K562 (cell line): Measurements from ENCODE around the gene RCOR3. TPM values are rescaled to one million over a fixed set of nuclear protein-coding genes. Genes with fewer than 3 reads are reported as not detected.
A peak's percentile ranks its signal among the peaks of the same experiment; 100 is the strongest.

ENCODE experiments used
- ADNP ChIP-seq: fragments of 200-800 bp; sonication (Bioruptor generic); IDR thresholded peaks from 2 replicates; pipeline ENCODE4 v1.6.1; 2016; ENCODE audit warnings: missing genetic modification characterization, missing compliant biosample characterization
- CREM ChIP-seq: IDR thresholded peaks from 2 replicates; pipeline ENCODE4 v1.6.1; 2014; ENCODE audit warnings: antibody characterized with exemption, low read depth
- CTBP1 ChIP-seq: fragments of 450-650 bp; IDR thresholded peaks from 2 replicates; pipeline ENCODE4 v1.6.1; 2016; ENCODE audit warnings: borderline replicate concordance
- EGR1 ChIP-seq: fragments of 450-650 bp; conservative IDR thresholded peaks from 2 replicates; pipeline ENCODE4 v1.6.1; 2017; ENCODE audit warnings: mild to moderate bottlenecking
- FOXA1 ChIP-seq: fragments of 450-650 bp; IDR thresholded peaks from 2 replicates; pipeline ENCODE4 v1.6.1; 2016; ENCODE audit warnings: mild to moderate bottlenecking, borderline replicate concordance
- FOXM1 ChIP-seq, 2 experiments: fragments of 450-650 bp in 1 of 2; sonication (generic) in 1 of 2; formaldehyde crosslinking in 1 of 2; IDR thresholded peaks; 2 replicates each; pipeline versions ENCODE4 v1.6.1 to v1.9.0; 2017 to 2022; ENCODE audit warnings: low read depth in 2 of 2, mild to moderate bottlenecking in 2 of 2, missing genetic modification reagents in 1 of 2, moderate library complexity in 1 of 2
- HDAC2 ChIP-seq: fragments of 450-650 bp; IDR thresholded peaks from 2 replicates; pipeline ENCODE4 v1.6.1; 2016; ENCODE audit warnings: mild to moderate bottlenecking
- HDGF ChIP-seq: fragments of 450-650 bp; IDR thresholded peaks from 2 replicates; pipeline ENCODE4 v1.6.1; 2016
- MYNN ChIP-seq, 2 experiments: sonication (generic); formaldehyde crosslinking in 1 of 2; IDR thresholded peaks; 2 replicates each; pipeline versions ENCODE4 v1.5.0 to v1.6.1; 2016 to 2020; ENCODE audit warnings: antibody characterized with exemption in 1 of 2, missing genetic modification reagents in 1 of 2
- NFRKB ChIP-seq: fragments of 450-650 bp; IDR thresholded peaks from 2 replicates; pipeline ENCODE4 v1.6.1; 2016; ENCODE audit warnings: low read depth
- NKRF ChIP-seq: fragments of 450-650 bp; IDR thresholded peaks from 2 replicates; pipeline ENCODE4 v1.6.1; 2016; ENCODE audit warnings: borderline replicate concordance
- PML ChIP-seq: IDR thresholded peaks from 2 replicates; pipeline ENCODE4 v1.6.1; 2012; ENCODE audit warnings: low read length, inconsistent platforms
- PTRF ChIP-seq: fragments of 450-650 bp; IDR thresholded peaks from 2 replicates; pipeline ENCODE4 v1.6.1; 2016; ENCODE audit warnings: mild to moderate bottlenecking, missing genetic modification characterization, missing compliant biosample characterization
- RAD51 ChIP-seq: fragments of 450-650 bp; IDR thresholded peaks from 2 replicates; pipeline ENCODE4 v1.7.1; 2016; ENCODE audit warnings: low read depth, mild to moderate bottlenecking, borderline replicate concordance
- SMARCA5 ChIP-seq: fragments of 450-650 bp; IDR thresholded peaks from 2 replicates; pipeline ENCODE4 v1.6.1; 2016
- SMC3 ChIP-seq: conservative IDR thresholded peaks from 2 replicates; pipeline ENCODE4 v1.6.1; 2011; ENCODE audit warnings: low read depth, low read length, improper control_type of control experiment; ENCODE audit not compliant: insufficient read depth
- TCF7L2 ChIP-seq: fragments of 150-350 bp; IDR thresholded peaks from 2 replicates; pipeline ENCODE4 v1.6.1; 2016; ENCODE audit warnings: low read depth, mild to moderate bottlenecking, low read length, moderate library complexity
- ZNF197 ChIP-seq: fragments of 200-800 bp; sonication (Bioruptor generic); IDR thresholded peaks from 2 replicates; pipeline ENCODE4 v1.6.1; 2016; ENCODE audit warnings: low read depth, missing genetic modification characterization, missing compliant biosample characterization
- ZNF24 ChIP-seq: fragments of 450-650 bp; IDR thresholded peaks from 2 replicates; pipeline ENCODE4 v1.6.1; 2016
- ZNF589 ChIP-seq: fragments of 200-800 bp; sonication (Bioruptor generic); IDR thresholded peaks from 2 replicates; pipeline ENCODE4 v1.6.1; 2016; ENCODE audit warnings: low read depth, missing genetic modification characterization, missing compliant biosample characterization
- polyA plus RNA-seq, 8 experiments: library from polyadenylated mRNA; depleted of rRNA in 4 of 8; stranded (reverse) in 5 of 8; unstranded in 3 of 8; fragments of >200 nt; fragmentation: Nextera tagmentation in 2 of 8; fragmentation: Illumina TruSeq in 1 of 8; extraction: Ambion mirVana in 2 of 8; extraction: Trizol in 1 of 8; gene quantifications; 2 replicates each; pipeline versions ENCODE4 v1.2.1 to v1.2.3, GENCODE V29; 2011 to 2014; ENCODE audit warnings: inconsistent platforms in 1 of 8, missing spikeins in 1 of 8
- total RNA-seq, 7 experiments: library from RNA; depleted of rRNA in 6 of 7; stranded (reverse); fragments of >200 nt in 6 of 7; fragmentation: Illumina TruSeq in 2 of 7; extraction: Trizol in 2 of 7; gene quantifications; 2 replicates each; pipeline versions ENCODE4 v1.2.1 to v1.2.3, GENCODE V29; 2011 to 2021; ENCODE audit warnings: low replicate concordance in 1 of 7
- TF ChIP-seq, protein P1 (sequence below): sonication (generic); formaldehyde crosslinking; IDR thresholded peaks from 2 replicates; pipeline ENCODE4 v1.8.1; 2023; ENCODE audit warnings: mild to moderate bottlenecking, missing genetic modification reagents
- TF ChIP-seq, protein P2 (sequence below): fragments of 450-650 bp; IDR thresholded peaks from 2 replicates; pipeline ENCODE4 v1.7.0; 2016; ENCODE audit warnings: borderline replicate concordance
- TF ChIP-seq, protein P3 (sequence below): sonication (generic); formaldehyde crosslinking; IDR thresholded peaks from 2 replicates; pipeline ENCODE4 v1.8.0; 2023; ENCODE audit warnings: mild to moderate bottlenecking, missing genetic modification reagents

RCOR3 gene
- total and polyA plus RNA-seq, 9 of the 15 experiments (the other 6 are each of a cell fraction or from before 2014, with no cell fraction given): 9.7 to 42.7 (median 29.5) TPM

- no peak for TF ChIP-seq FOXA1
- TF ChIP-seq, protein P1, sequence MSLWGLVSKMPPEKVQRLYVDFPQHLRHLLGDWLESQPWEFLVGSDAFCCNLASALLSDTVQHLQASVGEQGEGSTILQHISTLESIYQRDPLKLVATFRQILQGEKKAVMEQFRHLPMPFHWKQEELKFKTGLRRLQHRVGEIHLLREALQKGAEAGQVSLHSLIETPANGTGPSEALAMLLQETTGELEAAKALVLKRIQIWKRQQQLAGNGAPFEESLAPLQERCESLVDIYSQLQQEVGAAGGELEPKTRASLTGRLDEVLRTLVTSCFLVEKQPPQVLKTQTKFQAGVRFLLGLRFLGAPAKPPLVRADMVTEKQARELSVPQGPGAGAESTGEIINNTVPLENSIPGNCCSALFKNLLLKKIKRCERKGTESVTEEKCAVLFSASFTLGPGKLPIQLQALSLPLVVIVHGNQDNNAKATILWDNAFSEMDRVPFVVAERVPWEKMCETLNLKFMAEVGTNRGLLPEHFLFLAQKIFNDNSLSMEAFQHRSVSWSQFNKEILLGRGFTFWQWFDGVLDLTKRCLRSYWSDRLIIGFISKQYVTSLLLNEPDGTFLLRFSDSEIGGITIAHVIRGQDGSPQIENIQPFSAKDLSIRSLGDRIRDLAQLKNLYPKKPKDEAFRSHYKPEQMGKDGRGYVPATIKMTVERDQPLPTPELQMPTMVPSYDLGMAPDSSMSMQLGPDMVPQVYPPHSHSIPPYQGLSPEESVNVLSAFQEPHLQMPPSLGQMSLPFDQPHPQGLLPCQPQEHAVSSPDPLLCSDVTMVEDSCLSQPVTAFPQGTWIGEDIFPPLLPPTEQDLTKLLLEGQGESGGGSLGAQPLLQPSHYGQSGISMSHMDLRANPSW (CRISPR knock-in tag): no peak
- no peak; the same call in 1 of the 2 replicates for TF ChIP-seq SMC3
- no peak for TF ChIP-seq TCF7L2
- TF ChIP-seq ADNP (tag): no peak; the same call in 1 of the 2 replicates
- 0 out of 2 replicates have a peak, but pooled peaks have one; percentile 10 for TF ChIP-seq ZNF24
- 0 out of 2 replicates have a peak, but pooled peaks have one; percentile 15 for TF ChIP-seq SMARCA5
- TF ChIP-seq ZNF589: no peak
- TF ChIP-seq PML: peak; percentile 69; the same call in 1 of the 2 replicates
- TF ChIP-seq, protein P2, sequence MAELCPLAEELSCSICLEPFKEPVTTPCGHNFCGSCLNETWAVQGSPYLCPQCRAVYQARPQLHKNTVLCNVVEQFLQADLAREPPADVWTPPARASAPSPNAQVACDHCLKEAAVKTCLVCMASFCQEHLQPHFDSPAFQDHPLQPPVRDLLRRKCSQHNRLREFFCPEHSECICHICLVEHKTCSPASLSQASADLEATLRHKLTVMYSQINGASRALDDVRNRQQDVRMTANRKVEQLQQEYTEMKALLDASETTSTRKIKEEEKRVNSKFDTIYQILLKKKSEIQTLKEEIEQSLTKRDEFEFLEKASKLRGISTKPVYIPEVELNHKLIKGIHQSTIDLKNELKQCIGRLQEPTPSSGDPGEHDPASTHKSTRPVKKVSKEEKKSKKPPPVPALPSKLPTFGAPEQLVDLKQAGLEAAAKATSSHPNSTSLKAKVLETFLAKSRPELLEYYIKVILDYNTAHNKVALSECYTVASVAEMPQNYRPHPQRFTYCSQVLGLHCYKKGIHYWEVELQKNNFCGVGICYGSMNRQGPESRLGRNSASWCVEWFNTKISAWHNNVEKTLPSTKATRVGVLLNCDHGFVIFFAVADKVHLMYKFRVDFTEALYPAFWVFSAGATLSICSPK: peak; percentile 52; the same call in 1 of the 2 replicates
- TF ChIP-seq FOXM1 (IDR thresholded peaks at IDR 0.05; ENCODE audit: low read depth): no peak
- TF ChIP-seq FOXM1 (CRISPR knock-in tag; IDR thresholded peaks at IDR 0.05; ENCODE audit: low read depth): no peak
- TF ChIP-seq PTRF (tag): no peak
- peak; percentile 97; the same call in 1 of the 2 replicates for TF ChIP-seq NFRKB
- TF ChIP-seq ZNF197 (CRISPR knock-in tag): no peak
- peak; percentile 61 for TF ChIP-seq HDGF
- 0 out of 2 replicates have a peak, but pooled peaks have one; percentile 5 for TF ChIP-seq NKRF
- TF ChIP-seq RAD51: no peak
- no peak for TF ChIP-seq CTBP1
- peak; percentile 43 for TF ChIP-seq CREM
- no peak for TF ChIP-seq MYNN (IDR thresholded peaks at IDR 0.05)
- no peak for TF ChIP-seq MYNN (CRISPR knock-in tag; IDR thresholded peaks at IDR 0.05)
- 0 out of 2 replicates have a peak, but pooled peaks have one; percentile 3 for TF ChIP-seq EGR1
- TF ChIP-seq HDAC2: no peak
- TF ChIP-seq, protein P3, sequence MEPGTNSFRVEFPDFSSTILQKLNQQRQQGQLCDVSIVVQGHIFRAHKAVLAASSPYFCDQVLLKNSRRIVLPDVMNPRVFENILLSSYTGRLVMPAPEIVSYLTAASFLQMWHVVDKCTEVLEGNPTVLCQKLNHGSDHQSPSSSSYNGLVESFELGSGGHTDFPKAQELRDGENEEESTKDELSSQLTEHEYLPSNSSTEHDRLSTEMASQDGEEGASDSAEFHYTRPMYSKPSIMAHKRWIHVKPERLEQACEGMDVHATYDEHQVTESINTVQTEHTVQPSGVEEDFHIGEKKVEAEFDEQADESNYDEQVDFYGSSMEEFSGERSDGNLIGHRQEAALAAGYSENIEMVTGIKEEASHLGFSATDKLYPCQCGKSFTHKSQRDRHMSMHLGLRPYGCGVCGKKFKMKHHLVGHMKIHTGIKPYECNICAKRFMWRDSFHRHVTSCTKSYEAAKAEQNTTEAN (CRISPR knock-in tag): no peak
Measured at GRCh38 chr1:211258310-211258755, 833 bp upstream of the RCOR3 start (continued).
